GM19025 (cell line): ENCODE measurements around the gene OR6B2.
"Not testable (repeated sequence)": the region's sequence is repeated elsewhere in the genome, so short reads cannot be mapped to it uniquely, and the experiment has no call there.

Experiments used
- ATAC-seq: cut with Tn5 transposase; IDR thresholded peaks from one replicate; pipeline ENCODE4 v1.9.1; 2021; ENCODE audit warnings: mild to moderate bottlenecking, low read depth, moderate library complexity; ENCODE audit not compliant: unreplicated experiment

Gene OR6B2

DNA sequence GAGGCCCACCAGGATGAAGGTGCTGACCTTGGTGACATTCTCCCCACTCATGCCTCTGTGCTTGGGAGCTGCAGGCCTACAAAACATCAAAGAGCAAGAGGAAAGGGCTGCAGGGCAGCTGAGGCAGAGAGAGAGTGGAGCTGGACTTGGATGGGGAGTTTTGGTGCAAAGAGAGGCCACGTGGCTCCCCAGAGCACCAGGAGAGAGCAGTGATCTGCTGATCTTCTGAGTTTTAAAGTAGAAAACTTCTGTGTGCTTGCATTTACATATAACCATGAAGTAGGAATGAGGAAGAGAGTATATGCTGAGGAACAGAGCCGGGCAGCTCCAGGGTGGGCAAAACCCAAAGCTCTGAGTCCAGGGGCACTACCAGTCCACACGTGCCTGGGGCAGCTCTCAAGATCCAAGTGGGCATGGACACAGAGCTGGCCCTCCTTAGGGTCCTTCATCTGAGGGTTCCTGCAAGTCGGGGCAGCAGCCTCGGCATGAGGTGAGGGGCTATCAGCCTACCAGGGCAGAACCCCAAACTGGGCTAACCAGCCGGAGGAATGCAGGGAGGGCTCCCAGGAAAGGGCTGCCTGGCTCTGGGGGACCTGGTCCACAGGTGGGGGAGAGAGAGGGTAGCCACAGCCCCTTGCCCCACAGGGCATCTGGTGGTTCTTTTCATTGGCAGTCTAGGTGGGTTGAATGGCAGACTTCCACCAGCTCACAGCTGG lies at the start of gene OR6B2:
TSS of gene OR6B2 (minus strand) at position 51 of the 716 bp plus-strand sequence. CDS start at position 51, 0 bp downstream.
- no peak for ATAC-seq

DNA sequence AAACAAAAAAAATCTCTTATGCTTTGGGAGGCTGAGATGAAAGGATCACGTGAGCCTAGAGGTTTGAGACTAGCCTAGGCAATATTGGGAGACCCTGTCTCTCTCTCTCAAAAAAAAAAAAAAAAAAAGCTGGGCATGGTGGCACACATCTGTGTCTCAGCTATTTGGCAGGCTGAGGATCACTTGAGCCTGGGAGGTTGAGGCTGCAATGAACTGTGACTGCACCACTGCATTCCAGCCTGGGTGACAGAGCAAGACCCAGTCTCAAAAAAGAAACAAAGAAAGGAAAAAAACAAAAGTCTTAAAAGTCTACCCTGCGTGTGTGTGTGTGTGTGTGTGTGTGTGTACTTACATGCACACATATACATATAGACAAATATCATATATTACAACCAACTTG lies 48.4 kb upstream of the OR6B2 start:
- no peak for ATAC-seq

DNA sequence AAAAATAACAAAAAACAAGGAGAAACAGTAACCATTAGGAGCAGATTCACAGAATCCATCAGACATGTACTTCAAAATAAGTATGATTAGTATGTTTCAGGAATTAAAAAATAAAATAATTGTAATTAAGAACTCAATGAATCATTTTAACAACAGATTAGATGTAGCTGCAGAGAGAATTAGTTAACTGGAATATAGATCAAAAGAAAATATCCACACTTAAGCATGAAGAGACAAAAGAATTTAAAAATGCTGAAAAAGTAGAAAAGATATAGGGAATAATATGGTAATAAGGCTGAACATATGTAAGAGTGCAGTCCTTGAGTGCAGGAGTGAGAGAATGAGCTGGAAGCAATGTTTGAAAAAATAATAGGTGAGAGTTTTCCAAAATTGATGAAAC lies 47.2 kb upstream of the OR6B2 start:
- no peak for ATAC-seq

DNA sequence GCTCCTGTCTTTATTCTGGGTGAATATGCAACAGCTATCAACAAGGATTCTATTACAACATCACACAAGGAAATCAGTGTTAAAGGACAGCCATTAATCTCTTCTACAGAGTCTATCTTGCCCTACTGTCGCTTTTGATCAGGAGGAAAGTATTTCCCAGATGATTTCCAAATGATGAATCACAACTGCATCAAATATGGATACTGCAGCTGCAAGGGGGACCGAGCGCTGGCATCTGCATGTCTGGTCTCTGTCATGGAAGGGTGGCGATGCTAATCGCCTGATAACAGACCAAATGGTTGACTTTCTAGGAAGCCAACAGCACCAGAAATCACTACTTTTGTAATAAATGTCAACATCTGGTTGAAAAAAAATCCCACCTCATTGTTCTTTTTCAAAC lies 44.3 kb upstream of the OR6B2 start:
- no peak for ATAC-seq

DNA sequence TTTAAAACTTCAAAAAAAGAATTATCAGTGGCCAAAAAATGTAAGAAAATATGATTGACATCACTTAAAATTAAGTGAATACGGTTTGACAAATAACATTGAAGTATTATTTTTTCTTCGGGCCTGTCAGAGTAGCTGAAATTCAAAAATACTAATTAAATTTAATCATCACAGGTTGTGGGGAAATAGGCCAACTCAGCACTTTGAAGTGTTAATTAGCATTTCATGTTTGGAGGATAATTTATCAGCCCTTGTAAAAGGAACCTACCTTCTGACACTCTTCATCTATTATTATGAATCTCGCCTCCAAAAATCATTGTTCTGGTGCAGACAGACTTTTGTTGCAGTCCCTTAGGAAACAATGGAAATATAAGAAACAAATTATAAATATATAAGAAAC lies 40.7 kb upstream of the OR6B2 start:
- ATAC-seq: no peak

DNA sequence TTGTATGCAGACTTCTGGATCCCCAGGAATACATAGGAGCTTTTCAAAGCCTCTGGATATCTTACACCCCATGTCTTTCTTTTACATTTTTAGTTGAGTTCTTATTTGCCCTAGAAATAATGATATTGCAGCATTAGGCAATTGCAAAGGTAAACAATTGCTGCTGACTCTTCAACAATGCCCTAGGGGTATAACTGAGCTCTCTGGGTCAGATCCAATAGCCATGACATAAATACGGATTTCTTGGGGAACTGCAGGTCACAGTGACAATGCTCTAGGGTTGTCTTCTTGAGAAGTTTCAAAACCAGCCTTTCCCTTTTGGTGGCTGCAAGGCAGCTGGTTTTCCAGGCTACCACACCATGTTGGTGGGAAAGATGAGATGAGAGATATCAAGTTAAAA lies 39.6 kb upstream of the OR6B2 start:
- no peak for ATAC-seq

DNA sequence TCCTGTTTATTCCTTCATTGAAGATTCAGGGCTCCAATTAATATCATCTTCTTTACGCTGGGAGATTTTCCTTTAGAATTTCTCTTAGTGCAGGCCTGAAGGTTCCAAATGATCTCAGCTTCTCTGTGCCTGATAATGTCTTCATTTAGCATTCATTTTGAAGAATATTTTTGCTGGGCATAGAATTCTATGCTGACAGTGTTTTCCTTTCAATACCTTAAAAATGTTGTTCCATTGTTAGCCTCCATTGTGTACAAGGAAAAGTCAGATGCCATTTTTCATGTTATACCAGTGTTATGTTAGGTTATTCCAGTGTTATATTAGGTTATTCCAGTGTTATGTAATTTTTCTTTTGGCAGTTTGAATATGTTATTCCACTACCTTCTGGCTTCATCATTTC lies 38.0 kb upstream of the OR6B2 start:
- no peak for ATAC-seq

DNA sequence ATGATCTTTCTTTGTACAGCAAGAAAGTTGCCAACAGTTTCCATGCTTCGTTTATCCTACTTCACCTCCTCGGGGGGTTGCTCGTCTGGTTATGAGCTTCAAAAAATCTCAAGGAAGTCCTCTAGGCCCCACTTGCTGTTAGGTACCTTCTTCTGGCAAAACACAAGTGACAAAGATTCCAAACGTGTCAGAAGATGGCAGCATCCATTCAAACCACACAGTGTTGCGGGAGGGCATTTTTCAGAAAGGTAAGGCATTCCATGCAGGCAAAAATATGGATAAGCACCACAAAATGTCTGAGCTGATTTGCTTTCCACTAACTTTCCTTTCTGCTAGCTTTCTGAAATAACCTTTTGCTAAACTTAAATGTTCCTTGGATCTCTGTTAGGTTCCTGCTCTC lies 36.3 kb upstream of the OR6B2 start:
- ATAC-seq: no peak

DNA sequence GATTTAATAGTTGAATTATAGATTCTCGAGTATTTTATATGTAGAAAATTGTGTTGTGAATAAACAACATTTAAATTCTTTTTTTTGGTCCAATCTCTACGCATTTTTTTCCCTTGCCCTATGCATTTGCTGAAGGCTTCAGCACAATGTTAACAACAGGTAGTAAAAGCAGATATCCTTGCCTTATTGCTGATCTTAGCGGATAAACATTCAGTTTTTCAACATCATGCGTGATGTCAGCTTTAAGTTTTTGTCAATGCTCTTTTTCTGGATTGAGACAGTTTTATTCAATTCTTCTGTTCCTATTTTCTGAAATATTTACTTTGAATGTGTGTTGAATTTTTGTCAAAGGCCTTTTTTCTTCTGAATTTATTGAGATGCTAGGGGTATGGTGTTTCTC lies 34.7 kb upstream of the OR6B2 start:
- no peak for ATAC-seq

DNA sequence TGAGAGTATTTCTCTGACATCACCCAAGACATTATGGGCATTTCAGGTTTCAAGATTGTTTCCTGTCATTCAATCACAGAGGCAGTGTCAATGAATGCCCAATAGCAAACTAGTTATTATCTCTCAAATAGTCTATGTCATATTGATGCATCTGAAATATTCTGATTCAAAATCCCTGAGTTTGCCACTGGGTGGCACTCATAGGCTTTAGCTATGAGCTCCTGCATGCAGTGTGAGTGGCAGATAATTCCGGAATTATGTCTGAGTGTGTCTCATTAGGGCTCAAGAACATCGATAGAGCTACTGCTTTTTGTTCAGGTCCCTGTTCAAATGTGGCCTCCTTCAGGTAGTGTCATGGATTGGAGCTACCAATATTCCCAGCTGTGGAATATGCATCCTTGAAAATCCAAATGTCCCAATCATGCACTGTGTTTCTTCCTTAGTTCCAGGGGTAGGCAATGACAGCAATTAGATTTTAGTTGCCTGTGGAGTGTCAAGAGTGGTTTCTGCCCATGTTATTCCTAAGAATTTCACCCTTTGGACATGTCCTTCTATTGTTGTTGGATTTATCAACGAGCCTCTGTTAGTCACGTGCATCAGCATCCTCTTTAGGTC lies 30.9 kb upstream of the OR6B2 start:
- ATAC-seq: no peak

DNA sequence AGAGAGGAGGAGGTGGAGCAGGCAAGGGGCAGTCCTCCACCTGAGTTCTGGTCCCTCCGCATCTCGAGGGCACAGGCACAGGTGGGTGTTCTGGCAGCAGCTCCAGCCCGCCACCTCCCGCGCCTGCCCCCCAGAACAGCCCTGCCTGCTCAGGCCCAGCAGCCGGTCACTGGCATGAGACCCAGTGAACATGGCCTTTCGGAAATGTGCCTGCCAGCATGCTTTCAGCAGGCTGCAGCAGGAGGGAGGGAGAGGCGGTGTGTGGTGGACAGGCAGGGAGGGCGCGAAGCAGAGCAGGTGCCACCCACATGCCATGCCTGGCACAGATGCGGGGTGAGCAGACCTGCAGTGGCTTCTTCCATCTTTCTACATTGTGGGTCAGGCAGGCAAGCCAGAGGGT lies 26.4 kb upstream of the OR6B2 start:
- ATAC-seq: no peak

DNA sequence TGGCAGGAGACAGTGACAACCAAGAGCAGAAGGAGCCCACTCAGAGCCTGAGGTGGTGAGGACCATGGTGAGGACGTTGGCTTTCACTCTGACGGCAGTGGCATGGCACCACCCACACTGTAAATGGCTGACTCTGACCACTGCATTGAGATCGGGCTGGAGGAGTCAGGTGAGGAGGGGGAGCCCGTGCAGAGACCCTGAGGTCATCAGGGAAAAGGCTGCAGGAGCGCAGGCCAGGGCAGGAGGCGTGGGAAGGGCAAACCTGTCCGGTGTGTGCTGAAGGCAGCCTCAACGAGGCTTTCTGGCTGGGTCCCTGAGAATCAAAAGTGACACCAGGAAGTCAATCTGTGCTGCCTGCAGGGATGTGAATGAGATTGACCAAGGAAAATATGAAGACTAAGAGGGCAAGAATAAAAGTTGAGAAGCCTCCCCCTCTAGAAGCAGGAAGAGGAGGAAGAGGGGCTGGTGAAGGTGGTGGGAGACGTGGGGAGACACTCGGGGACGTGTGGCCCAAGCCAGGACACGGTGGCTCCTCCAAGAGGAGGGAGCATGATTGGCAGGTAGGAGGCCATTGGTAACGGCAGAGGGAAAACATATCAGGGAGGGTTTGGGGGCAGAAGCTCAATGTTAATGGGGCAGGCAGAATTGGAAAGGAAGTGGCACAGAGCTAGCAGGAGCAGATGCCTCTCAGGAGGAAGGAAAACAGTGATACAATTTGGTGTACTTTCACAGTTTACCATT lies 25.1 kb upstream of the OR6B2 start:
- ATAC-seq: no peak

DNA sequence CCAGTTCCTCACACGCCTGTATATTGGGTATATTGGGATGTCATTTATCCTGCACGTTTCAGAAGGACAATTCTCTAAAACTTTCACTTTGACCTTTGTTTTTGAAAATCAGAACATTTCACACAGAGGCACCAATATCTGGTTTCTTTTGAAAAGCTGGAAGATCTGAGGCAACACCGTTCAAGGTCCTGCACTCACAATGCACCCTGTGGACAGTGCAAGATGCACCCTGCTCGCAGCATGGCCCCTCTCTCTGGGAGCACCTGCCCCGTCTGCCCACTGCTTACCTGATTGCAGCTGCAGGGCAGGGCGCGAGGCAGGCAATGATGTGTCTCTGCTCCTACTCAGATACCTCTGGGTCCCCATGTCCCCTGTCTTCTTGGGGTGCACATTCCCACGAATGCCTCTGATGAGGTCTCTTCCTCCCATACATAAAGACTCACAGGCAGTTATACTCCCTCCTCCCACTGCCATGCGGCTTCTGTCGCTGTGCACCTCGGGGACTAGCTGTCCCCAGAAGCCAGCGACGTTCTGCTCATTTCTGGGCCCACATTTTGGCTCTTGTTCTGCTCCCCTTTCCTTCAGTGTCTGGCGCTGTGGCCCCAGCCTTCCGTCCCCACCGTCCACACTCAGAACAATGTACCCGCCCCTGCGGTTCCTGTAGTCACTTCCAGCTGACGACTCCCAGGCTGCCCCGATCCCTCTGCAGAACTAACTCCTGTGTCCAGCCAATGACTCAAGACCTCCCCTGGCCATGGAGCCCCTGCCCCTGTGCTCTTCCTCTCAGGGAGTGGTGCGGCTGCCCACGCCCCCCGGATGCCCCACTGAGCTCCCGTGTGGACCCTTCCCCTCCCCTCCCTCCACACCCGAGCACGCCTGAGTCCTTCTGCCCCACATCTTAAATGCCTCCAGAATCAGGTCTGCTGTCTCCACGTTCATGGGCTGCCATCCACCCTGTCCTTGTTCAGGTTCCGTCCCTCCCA lies 23.2 kb upstream of the OR6B2 start, which contains the start of gene OR6B3:
TSS of gene OR6B3 (minus strand) at position 349 of the 983 bp plus-strand sequence.
- ATAC-seq: no peak

DNA sequence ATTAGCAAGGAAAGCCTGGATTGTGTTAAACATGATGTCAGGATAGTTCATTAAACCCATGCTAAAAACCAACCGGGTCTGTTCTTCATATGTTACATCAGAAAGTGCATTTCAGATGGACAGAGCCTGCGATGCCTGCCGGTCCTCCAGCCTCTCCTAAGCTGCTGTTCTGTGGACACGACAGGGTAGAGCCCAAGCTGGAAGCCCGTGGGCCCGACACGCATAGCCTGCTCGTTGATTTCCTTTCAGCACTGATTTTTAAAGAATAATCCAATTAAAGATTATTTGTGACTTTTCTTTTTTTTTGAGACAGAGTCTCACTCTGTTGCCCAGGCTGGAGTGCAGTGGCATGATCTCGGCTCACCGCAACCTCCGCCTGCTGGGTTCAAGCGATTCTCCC lies 22.3 kb upstream of the OR6B2 start:
- no peak for ATAC-seq

DNA sequence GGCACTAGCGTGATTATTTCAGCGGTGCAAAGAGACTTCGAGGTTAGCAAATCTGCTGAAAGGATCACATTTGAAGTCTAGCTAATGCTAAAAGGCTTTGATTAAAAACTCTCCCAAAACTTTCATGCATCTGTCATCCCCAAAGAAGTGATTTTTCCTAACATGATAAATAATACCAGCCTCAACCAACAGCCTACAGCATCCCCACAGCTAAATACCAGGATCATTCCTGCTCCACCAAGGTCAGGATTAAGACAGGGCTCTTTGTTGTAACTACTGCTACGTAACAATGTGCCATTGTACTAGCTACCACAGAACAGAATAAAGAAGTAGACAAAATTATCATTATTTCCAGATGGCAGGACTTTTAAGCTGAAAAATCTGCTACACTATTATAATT lies 21.5 kb upstream of the OR6B2 start:
- ATAC-seq: no peak

DNA sequence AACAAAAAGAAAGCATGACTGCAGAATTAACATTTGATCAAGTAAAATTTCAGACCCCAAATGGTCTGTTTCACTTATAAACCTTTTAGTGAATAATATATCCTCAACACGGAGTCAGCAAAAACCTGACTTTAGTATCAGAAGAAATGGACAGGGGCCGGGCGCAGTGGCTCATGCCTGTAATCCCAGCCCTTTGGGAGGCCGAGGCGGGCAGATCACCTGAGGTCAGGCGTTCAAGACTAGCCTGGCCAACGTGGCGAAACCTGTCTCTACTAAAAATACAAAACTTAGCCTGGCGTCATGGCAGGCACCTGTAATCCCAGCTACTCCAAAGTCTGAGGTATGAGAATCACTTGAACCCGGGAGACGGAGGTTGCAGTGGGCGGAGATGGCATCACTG lies 20.0 kb upstream of the OR6B2 start:
- ATAC-seq: no peak

DNA sequence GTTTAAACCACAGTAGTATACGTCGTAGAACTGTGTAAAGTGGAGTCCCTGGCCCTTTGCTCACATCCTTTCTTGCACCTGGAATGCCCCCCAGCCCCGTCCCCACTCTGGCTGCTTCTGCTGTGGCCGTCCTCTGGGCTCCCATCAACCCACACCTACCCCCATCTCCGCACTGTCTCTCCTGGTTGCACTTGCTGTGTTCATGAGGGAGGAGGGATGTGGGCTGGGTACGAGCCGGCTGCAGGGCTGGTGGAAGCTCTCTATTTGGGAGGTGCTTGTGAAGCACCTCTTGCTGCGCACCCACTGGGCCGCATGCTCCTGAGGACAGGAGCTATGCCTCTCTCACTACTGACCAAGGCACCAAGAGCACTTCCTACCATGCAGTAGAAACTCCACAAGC lies 18.0 kb upstream of the OR6B2 start:
- no peak for ATAC-seq

DNA sequence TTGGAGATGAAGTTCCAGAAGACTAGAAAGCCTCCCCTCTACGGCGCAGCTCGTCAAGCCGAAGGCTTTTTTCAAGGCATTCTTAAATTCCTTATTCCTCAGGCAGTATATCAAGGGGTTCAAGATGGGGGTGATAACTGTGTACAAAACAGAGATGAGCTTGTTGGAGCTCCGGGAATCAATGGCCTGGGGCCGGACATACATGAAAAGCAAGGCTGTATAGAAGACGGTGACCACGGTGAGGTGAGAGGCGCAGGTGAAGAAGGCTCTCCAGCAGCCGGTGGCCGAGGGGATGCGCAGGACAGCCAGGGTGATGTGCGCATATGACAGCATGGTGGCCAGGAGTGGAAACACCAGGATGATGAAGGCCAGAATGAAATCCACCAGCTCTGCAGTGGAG lies 14.9 kb upstream of the OR6B2 start:
- ATAC-seq: no peak

DNA sequence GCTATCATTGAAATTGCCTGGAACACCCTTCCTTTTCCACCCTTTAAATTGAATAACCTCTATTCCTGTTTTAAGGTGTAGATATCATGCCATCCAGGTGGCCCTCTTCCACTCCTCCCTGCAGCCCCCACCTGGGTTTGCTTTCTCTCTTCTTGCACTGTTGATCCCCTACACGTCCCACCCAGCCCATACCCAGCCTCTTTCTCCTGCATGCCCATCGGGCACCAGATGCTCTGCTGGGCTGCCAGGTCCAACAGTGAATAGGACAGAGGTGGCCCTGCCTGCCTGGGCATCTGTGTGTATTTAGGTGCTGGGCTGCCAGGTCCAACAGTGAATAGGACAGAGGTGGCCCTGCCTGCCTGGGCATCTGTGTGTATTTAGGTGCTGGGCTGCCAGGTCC lies 13.9 kb upstream of the OR6B2 start:
- not testable (repeated sequence) for ATAC-seq

DNA sequence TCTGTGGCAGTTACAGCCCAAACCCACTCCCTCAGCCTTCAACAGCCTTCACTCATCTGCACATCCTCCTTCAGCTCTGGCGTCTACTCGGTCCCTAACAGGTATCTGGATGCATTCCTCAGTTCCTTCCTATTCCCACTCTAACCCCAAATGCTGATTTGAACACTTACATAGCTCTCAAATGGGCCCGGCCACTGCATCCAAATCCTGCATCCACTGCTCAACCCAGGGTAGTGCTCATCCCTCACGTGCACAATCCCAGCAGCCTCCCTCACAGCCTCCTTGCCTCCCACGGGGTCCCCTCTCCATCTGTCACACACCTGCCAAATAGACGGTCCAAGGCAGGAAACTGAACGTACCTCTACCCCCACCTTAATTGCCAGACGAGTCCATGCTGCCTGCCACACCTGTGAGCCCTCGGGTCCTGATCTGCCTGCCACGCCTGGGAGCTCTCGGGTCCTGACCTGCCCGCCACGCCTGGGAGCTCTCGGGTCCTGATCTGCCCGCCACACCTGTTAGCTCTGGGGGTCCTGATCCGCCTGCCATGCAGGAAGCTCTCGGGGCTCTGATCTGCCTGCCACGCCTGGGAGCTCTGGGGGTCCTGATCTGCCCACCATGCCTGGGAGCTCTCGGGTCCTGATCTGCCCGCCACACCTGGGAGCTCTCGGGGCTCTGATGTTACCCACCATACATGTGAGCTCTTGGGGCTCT lies 13.2 kb upstream of the OR6B2 start:
- ATAC-seq: no peak
